ENCODE data around the gene SKAP2. TPM values are rescaled to one million over a fixed set of nuclear protein-coding genes. Genes with fewer than 3 reads are reported as not detected.

Gene SKAP2
- polyA plus RNA-seq, 1 experiment, result 16.0 TPM

DNA sequence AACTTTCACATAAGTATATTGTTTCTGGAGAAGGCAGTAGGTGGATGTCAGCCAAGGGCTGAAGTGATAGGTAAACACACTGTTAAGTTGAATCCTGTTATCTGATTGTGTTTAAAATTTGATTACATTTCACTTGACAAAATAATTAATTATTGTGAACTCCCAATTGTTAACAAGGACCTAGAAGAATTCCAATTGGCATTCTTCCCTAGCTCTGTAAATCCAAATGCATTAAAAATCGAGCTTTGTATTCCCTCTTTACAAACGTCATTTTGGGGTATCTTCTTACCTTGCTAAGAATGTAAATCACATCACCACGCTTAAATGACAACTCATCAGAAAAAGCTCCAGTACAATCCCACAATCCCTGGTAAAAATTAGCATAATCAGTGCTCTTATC is 179.9 kb downstream of the SKAP2 start:
- ChIA-PET POLR2A (no interaction called here), CTCF (interaction anchor here (0.6 to 1.1 kb wide), 4 partner anchors 17 to 457 kb away, joined by 3 to 4 read pairs (median 3); no protein-coding TSS in a partner anchor)
- H3K27ac ChIP-seq (ENCODE audit: low read depth, low read length), result no peak overlapping the region
- H3K9me3 ChIP-seq (ENCODE audit: control insufficient read depth, insufficient read depth, low read length), result no peaks in the 10 kb centered on the region
- H3K4me3 ChIP-seq (ENCODE audit: low read depth, low read length), result no peak overlapping the region
- TF ChIP-seq, protein P1, sequence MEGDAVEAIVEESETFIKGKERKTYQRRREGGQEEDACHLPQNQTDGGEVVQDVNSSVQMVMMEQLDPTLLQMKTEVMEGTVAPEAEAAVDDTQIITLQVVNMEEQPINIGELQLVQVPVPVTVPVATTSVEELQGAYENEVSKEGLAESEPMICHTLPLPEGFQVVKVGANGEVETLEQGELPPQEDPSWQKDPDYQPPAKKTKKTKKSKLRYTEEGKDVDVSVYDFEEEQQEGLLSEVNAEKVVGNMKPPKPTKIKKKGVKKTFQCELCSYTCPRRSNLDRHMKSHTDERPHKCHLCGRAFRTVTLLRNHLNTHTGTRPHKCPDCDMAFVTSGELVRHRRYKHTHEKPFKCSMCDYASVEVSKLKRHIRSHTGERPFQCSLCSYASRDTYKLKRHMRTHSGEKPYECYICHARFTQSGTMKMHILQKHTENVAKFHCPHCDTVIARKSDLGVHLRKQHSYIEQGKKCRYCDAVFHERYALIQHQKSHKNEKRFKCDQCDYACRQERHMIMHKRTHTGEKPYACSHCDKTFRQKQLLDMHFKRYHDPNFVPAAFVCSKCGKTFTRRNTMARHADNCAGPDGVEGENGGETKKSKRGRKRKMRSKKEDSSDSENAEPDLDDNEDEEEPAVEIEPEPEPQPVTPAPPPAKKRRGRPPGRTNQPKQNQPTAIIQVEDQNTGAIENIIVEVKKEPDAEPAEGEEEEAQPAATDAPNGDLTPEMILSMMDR (IDR thresholded peaks at IDR 0.05; ENCODE audit: low read depth, low read length), result no peak
- H3K27me3 ChIP-seq (ENCODE audit: control insufficient read depth, insufficient read depth, low read length), result no peaks in the 10 kb centered on the region
- no peak for DNase-seq (ENCODE audit: low read depth, low spot score)

DNA sequence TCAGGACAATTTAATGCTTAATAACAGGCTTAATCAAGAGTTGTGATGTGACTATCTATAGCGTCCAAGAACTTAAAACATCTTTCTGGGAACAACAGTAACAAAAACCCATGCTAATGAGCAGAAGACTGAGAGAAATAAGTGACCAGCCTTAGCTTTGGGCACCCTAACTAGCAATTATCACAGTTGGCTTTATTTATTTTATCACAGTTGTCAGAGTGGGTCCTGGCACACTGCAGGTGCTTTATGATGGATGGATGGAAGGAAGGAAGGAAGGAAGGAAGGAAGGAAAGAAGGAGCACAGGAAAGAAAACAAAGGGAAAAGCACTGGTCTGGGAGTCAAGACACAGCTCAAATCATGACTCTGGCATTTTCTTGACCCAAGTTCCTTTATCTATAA is 181.1 kb downstream of the SKAP2 start:
- CTCF ChIA-PET, result interaction anchor here (0.6 to 4.9 kb wide), 19 partner anchors 9 to 791 kb away, joined by 3 to 43 read pairs (median 6); partner anchors contain the start of genes HOXA1 and HOXA5
- POLR2A ChIA-PET, result no interaction called here
- Histone ChIP-seq H3K4me3 (ENCODE audit: low read depth, low read length) (no peak overlapping the region), H3K9me3 (ENCODE audit: control insufficient read depth, insufficient read depth, low read length) (no peaks in the 10 kb centered on the region), H3K27ac (ENCODE audit: low read depth, low read length) (no peak overlapping the region), H3K27me3 (ENCODE audit: control insufficient read depth, insufficient read depth, low read length) (no peaks in the 10 kb centered on the region)
- TF ChIP-seq, protein P1 (IDR thresholded peaks at IDR 0.05; ENCODE audit: low read depth, low read length), result no peak
- DNase-seq (ENCODE audit: low read depth, low spot score), result no peak

DNA sequence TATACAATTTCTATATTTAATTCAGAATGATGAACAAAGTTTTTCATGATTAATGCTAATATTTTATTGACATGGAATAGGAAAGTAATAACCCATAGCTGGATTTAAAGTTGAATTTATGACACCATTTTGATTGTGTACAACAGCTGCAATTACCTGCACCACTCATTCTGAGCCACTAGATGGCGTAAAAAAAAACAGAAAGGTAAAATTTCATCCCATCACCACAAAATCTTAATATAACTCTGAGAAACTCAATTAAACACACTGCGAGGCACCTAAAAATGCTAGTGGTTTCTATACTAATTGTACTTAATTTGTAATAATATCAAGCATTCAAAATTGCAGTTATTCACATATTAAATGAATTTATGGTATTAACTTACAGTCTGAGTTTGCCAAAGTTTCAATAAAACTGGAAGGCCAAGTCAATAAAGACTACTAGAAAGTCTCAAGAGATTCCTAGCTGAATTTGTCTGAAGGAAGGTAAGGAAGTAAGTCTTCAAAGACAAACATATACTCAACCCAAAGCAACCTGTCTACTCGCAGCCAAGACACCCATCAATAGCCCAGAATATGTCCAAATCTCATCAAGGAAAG is 182.5 kb downstream of the SKAP2 start:
- H3K27ac ChIP-seq (ENCODE audit: low read depth, low read length), result no peak overlapping the region
- POLR2A ChIA-PET, result interaction anchor here (0.6 to 0.8 kb wide), 2 partner anchors 436 to 439 kb away, joined by 3 to 4 read pairs; no protein-coding TSS in a partner anchor
- no peak overlapping the region for H3K4me3 ChIP-seq (ENCODE audit: low read depth, low read length)
- no peak for DNase-seq (ENCODE audit: low read depth, low spot score)
- CTCF ChIA-PET, result interaction anchor here (0.5 to 4.9 kb wide), 36 partner anchors 10 to 1753 kb away, joined by 3 to 43 read pairs (median 5); partner anchors contain the start of genes HOXA1, HOXA5, HOXA6 and HOXA7
- no peaks in the 10 kb centered on the region for H3K27me3 ChIP-seq (ENCODE audit: control insufficient read depth, insufficient read depth, low read length)
- no peaks in the 10 kb centered on the region for H3K9me3 ChIP-seq (ENCODE audit: control insufficient read depth, insufficient read depth, low read length)
- TF ChIP-seq, protein P1 (IDR thresholded peaks at IDR 0.05; ENCODE audit: low read depth, low read length), result peak; percentile 66

DNA sequence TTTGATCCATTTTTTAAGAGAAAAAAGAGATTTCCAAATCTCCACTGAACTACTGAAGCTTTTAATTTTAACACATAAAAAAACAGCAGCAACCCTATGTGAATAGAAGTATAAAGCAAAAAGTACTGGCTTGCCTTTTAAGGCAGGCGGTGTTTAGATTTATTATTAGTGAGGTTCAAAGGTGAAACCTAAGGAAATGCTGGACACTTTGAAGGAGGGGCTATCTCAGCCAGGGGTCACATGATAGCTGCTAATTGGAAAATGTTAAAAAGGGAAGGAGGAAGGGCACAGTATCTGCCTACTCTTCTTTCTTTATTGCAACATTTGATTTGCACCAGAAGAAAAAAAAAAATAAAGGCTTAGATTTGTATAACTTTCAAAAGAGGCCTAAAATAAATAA is 183.8 kb downstream of the SKAP2 start:
- Histone ChIP-seq H3K27me3 (ENCODE audit: control insufficient read depth, insufficient read depth, low read length) (no peaks in the 10 kb centered on the region), H3K27ac (ENCODE audit: low read depth, low read length) (no peak overlapping the region), H3K9me3 (ENCODE audit: control insufficient read depth, insufficient read depth, low read length) (no peaks in the 10 kb centered on the region), H3K4me3 (ENCODE audit: low read depth, low read length) (no peak overlapping the region)
- CTCF ChIA-PET, result interaction anchor here (0.6 to 4.9 kb wide), 15 partner anchors 11 to 1500 kb away, joined by 3 to 43 read pairs (median 8); partner anchors contain the start of gene HOXA5
- TF ChIP-seq, protein P1 (IDR thresholded peaks at IDR 0.05; ENCODE audit: low read depth, low read length), result no peak
- POLR2A ChIA-PET, result interaction anchor here (0.7 to 0.8 kb wide), 2 partner anchors 275 to 470 kb away, joined by 3 to 4 read pairs; no protein-coding TSS in a partner anchor
- DNase-seq (ENCODE audit: low read depth, low spot score), result no peak

Data from AG04450 (cell line).